ENCODE measurements around the gene ATP9B.

Gene ATP9B

DNA sequence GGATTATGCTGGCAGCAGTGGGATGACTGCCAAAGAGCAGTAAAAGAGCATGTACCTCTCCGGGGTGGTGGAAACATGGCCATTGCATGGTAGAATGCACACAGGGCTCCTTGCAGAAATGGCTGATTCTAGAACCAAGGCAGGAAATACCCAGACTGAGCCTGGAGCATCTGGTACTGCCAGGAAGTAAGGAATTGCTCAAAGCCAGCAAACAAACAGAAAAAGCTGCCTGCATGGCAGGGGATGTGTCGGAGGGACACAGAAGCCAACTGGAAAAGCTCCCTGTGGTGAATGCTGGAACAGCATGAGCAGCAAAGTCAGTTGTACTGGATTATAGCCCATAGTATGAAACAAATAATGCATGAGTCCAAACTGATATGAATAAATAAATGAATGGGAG lies 248.5 kb downstream of the ATP9B start:
- no peak overlapping the region for H3K4me3 ChIP-seq (ENCODE audit: insufficient read length, low read depth)
- H3K4me1 ChIP-seq (ENCODE audit: insufficient read depth, insufficient read length): no peaks in the 10 kb centered on the region
- no peak overlapping the region for H3K9ac ChIP-seq (ENCODE audit: insufficient read length, low read depth)
- TF ChIP-seq ZNF274 (IDR thresholded peaks at IDR 0.05; ENCODE audit: low read depth, low read length): no peak
- TF ChIP-seq SUZ12 (IDR thresholded peaks at IDR 0.05; ENCODE audit: extremely low read depth, insufficient read depth, insufficient read length): no peak
- no peak for TF ChIP-seq YY1 (IDR thresholded peaks at IDR 0.05; ENCODE audit: insufficient read depth, insufficient read length)
- no peak for DNase-seq (ENCODE audit: low read depth, low spot score)
- no peaks in the 10 kb centered on the region for H3K27me3 ChIP-seq (ENCODE audit: insufficient read depth, insufficient read length)
- peaks cover 6% of the 10 kb centered on the region for H3K36me3 ChIP-seq (ENCODE audit: insufficient read depth, insufficient read length, low read length)
- no peaks in the 10 kb centered on the region for H3K9me3 ChIP-seq (ENCODE audit: insufficient read depth, low read length)

DNA sequence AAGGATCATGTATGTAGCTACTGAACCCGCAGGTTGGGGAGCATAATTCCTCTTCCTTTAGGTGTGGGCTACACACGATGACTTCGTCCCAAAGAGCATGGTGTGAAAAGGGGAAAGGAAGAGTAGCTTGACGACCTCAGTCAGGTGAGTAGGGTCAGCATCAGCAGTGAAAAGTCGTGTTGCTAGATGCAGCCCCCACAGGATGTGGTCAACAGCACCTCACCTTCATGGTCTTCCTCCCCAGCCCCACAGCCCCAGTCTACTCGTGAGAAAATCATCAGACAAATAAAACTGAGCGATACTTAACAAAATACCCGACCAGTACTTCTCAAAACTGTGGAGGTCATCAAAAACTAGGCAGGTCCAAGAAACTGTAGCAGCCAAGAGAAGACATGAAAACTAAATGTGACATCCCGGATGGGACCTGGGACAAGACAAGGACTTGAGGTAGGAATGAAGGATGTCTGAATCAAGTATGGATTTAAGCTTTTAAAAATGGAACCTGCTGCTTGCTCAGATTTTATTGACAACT lies 249.0 kb downstream of the ATP9B start:
- no peaks in the 10 kb centered on the region for H3K4me1 ChIP-seq (ENCODE audit: insufficient read depth, insufficient read length)
- no peaks in the 10 kb centered on the region for H3K27me3 ChIP-seq (ENCODE audit: insufficient read depth, insufficient read length)
- H3K9ac ChIP-seq (ENCODE audit: insufficient read length, low read depth): no peak overlapping the region
- H3K36me3 ChIP-seq (ENCODE audit: insufficient read depth, insufficient read length, low read length): peaks cover 6% of the 10 kb centered on the region
- H3K9me3 ChIP-seq (ENCODE audit: insufficient read depth, low read length): no peaks in the 10 kb centered on the region
- TF ChIP-seq ZNF274 (IDR thresholded peaks at IDR 0.05; ENCODE audit: low read depth, low read length): no peak
- TF ChIP-seq SUZ12 (IDR thresholded peaks at IDR 0.05; ENCODE audit: extremely low read depth, insufficient read depth, insufficient read length): no peak
- no peak for TF ChIP-seq YY1 (IDR thresholded peaks at IDR 0.05; ENCODE audit: insufficient read depth, insufficient read length)
- H3K4me3 ChIP-seq (ENCODE audit: insufficient read length, low read depth): no peak overlapping the region
- no peak for DNase-seq (ENCODE audit: low read depth, low spot score)

DNA sequence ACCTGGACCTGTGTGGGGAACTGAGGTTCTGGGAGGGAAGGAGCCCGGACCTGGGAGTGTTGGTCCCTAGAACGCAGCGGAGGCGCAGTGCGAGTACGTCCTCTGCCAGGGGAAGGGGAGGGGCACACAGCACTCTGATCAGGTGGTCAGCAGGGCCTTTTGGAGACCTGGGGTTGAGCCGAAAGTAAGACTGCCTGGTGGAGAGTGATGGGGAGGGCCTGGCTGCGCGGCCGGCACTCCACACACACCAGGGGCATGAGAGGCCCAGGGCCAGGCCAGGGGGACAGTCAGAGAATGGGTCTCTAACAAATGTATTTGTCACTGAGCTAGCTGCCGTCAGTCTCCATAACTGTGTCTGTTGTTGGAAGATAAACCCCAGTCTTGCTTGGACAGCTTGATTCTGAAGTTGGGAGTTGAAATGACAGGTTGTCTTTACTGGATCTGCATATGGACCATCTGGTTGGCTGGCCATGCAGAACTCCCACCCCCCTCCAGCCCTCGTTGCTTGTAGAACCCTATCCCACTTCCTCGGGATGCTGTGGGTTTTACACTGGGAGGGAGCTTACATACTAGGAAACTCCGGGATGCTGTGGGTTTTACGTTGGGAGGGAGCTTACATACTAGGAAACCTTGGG lies 251.1 kb downstream of the ATP9B start:
- DNase-seq (ENCODE audit: low read depth, low spot score): no peak
- Histone ChIP-seq H3K4me3 (ENCODE audit: insufficient read length, low read depth) (no peak overlapping the region), H3K9me3 (ENCODE audit: insufficient read depth, low read length) (no peaks in the 10 kb centered on the region), H3K4me1 (ENCODE audit: insufficient read depth, insufficient read length) (no peaks in the 10 kb centered on the region), H3K36me3 (ENCODE audit: insufficient read depth, insufficient read length, low read length) (peaks cover 6% of the 10 kb centered on the region), H3K27me3 (ENCODE audit: insufficient read depth, insufficient read length) (no peaks in the 10 kb centered on the region), H3K9ac (ENCODE audit: insufficient read length, low read depth) (no peak overlapping the region)
- TF ChIP-seq SUZ12 (IDR thresholded peaks at IDR 0.05; ENCODE audit: extremely low read depth, insufficient read depth, insufficient read length) (no peak), ZNF274 (IDR thresholded peaks at IDR 0.05; ENCODE audit: low read depth, low read length) (no peak), YY1 (IDR thresholded peaks at IDR 0.05; ENCODE audit: insufficient read depth, insufficient read length) (no peak)

DNA sequence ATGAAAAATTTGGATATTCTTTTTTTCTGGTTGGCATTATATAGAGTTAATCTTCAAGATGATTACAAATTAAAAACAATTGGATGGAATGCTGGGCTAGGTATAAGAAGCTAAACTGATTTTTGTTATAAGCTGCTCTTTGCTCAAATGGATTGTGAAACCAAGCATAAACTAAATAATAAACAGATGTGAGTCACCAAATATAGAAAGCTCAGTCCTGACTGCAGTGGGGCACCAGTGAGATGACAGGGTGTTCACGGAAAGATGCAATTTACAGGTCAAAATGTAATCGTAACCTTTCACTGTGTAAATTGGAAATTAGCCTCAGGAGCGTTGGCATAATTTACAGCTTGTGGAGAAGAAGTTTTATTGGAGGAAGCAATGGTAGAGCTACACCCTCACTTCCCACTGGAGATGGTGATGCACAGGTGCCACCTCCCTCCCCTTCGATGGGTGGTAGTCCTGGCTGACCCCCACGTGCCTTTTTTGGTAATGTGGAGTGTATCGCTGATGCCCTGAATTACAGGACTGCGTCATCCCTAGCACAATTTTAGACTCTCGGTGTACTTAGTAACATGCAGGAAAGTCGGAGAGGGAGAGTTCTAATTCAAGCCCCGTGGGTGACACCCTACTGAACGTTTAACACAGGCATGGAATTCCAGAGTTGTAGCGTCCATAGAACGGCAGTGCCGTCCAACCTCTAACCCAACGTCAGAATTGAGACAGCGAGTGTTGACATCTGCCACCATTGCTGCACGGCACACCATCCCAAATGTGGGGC lies 252.6 kb downstream of the ATP9B start:
- DNase-seq (ENCODE audit: low read depth, low spot score): no peak
- no peaks in the 10 kb centered on the region for H3K27me3 ChIP-seq (ENCODE audit: insufficient read depth, insufficient read length)
- TF ChIP-seq SUZ12 (IDR thresholded peaks at IDR 0.05; ENCODE audit: extremely low read depth, insufficient read depth, insufficient read length) (no peak), ZNF274 (IDR thresholded peaks at IDR 0.05; ENCODE audit: low read depth, low read length) (no peak), YY1 (IDR thresholded peaks at IDR 0.05; ENCODE audit: insufficient read depth, insufficient read length) (no peak)
- no peaks in the 10 kb centered on the region for H3K9me3 ChIP-seq (ENCODE audit: insufficient read depth, low read length)
- no peak overlapping the region for H3K9ac ChIP-seq (ENCODE audit: insufficient read length, low read depth)
- H3K4me3 ChIP-seq (ENCODE audit: insufficient read length, low read depth): no peak overlapping the region
- H3K36me3 ChIP-seq (ENCODE audit: insufficient read depth, insufficient read length, low read length): peaks cover 3% of the 10 kb centered on the region
- no peaks in the 10 kb centered on the region for H3K4me1 ChIP-seq (ENCODE audit: insufficient read depth, insufficient read length)

DNA sequence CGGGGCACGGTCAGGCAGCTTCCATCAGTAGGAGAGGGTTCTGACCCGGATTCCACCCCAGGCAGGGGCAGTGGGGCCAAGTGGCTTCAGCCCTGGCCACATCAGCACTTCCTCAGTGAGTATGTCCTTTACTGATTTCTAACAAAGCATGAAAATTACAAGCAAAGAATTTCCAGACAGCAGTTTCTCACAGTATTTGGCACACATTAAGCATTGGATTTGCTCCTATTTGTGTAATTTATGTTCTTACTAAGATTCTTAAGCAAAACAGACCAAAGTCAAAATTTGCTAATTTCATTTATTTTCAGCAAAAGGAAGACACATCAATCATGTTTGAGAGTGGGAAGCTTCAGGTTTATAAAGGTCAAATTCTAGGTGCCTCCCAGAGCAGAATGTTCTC lies 253.2 kb downstream of the ATP9B start:
- no peak for DNase-seq (ENCODE audit: low read depth, low spot score)
- peaks cover 3% of the 10 kb centered on the region for H3K36me3 ChIP-seq (ENCODE audit: insufficient read depth, insufficient read length, low read length)
- no peak for TF ChIP-seq ZNF274 (IDR thresholded peaks at IDR 0.05; ENCODE audit: low read depth, low read length)
- no peak for TF ChIP-seq YY1 (IDR thresholded peaks at IDR 0.05; ENCODE audit: insufficient read depth, insufficient read length)
- no peak for TF ChIP-seq SUZ12 (IDR thresholded peaks at IDR 0.05; ENCODE audit: extremely low read depth, insufficient read depth, insufficient read length)
- H3K9me3 ChIP-seq (ENCODE audit: insufficient read depth, low read length): peaks cover 4% of the 10 kb centered on the region; the same call in 1 of the 2 replicates
- H3K27me3 ChIP-seq (ENCODE audit: insufficient read depth, insufficient read length): no peaks in the 10 kb centered on the region
- H3K4me3 ChIP-seq (ENCODE audit: insufficient read length, low read depth): no peak overlapping the region
- no peak overlapping the region for H3K9ac ChIP-seq (ENCODE audit: insufficient read length, low read depth)
- no peaks in the 10 kb centered on the region for H3K4me1 ChIP-seq (ENCODE audit: insufficient read depth, insufficient read length)

DNA sequence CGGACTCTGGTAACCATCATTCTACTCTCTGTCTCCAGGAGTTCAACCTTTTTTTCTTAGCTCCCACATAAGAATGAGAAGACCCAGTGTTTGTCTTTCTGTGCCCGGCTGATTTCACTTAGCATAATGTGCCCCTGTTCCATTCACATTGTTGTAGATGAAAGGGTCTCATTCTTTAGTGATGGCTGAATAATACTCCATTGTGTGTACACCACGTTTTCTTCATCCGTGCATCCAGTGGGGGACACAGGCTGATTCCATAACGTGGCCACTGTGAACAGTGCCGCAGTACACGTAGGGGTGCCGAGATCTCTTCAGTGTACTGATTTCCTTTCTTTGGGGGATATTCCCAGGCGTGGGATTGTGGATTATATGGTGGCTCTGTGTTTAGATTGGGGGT lies 254.3 kb downstream of the ATP9B start:
- H3K4me1 ChIP-seq (ENCODE audit: insufficient read depth, insufficient read length): no peaks in the 10 kb centered on the region
- no peak overlapping the region for H3K4me3 ChIP-seq (ENCODE audit: insufficient read length, low read depth)
- H3K9me3 ChIP-seq (ENCODE audit: insufficient read depth, low read length): peaks cover 6% of the 10 kb centered on the region; the same call in 1 of the 2 replicates
- no peak overlapping the region for H3K9ac ChIP-seq (ENCODE audit: insufficient read length, low read depth)
- no peak for TF ChIP-seq SUZ12 (IDR thresholded peaks at IDR 0.05; ENCODE audit: extremely low read depth, insufficient read depth, insufficient read length)
- no peaks in the 10 kb centered on the region for H3K27me3 ChIP-seq (ENCODE audit: insufficient read depth, insufficient read length)
- DNase-seq (ENCODE audit: low read depth, low spot score): no peak
- H3K36me3 ChIP-seq (ENCODE audit: insufficient read depth, insufficient read length, low read length): no peaks in the 10 kb centered on the region
